ENCODE results near the gene RASD1. TPM values are rescaled to one million over a fixed set of nuclear protein-coding genes. Genes with fewer than 3 reads are reported as not detected.

The RASD1 gene
- total RNA-seq, 1 experiment from 2014 or later, result 5.7 TPM

DNA sequence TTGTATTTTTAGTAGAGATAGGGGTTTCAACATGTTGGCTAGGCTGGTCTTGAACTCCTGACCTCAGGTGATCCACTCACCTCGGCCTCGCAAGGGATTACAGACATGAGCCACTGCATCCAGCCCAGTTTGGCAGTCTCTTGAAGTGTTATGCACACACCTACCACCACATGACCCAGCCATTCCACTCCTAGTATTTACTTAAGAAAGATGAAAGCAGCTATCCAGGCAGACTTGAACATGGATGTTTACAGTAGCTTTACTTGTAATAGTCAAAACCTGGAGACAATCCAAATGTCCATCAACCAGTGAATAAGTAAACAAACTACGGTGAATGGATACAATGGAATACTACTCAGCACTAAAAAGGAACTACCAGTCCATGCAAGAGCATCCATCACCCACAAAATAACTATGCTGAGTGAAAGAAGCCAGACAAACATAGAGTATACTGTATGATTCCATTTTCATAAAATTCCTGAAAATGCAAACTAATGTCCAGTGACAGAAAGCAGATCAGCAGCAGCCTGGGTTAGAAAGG, 37.8 kb upstream of the RASD1 start:
- DNase-seq, result no peak

More for the DNA sequence above, 37.8 kb upstream of the RASD1 start:
- Histone ChIP-seq H2BK5ac (ENCODE audit: insufficient read length, low read length) (no peak overlapping the region), H3K9me3 (ENCODE audit: control insufficient read depth, low read depth, low read length) (no peaks in the 10 kb centered on the region), H3K4ac (ENCODE audit: low read depth, low read length) (no peak overlapping the region), H4K8ac (replicated peaks; ENCODE audit: insufficient read length, low read depth, low read length) (no peak overlapping the region), H2AFZ (ENCODE audit: low read length) (no peak overlapping the region), H3K4me1 (ENCODE audit: insufficient read depth, low read length) (no peaks in the 10 kb centered on the region), H2BK12ac (ENCODE audit: insufficient read length, low read depth, low read length) (no peak overlapping the region), H2AK5ac (ENCODE audit: insufficient read length, low read length) (no peak overlapping the region), H3K79me1 (ENCODE audit: insufficient read depth, low read depth, low read length, poor library complexity, severe bottlenecking) (no peaks in the 10 kb centered on the region), H3K18ac (ENCODE audit: insufficient read length, low read depth, low read length) (no peak overlapping the region), H3K9ac (ENCODE audit: extremely low read depth, insufficient read length, low read length) (no peak overlapping the region), H3K14ac (ENCODE audit: insufficient read depth, low read length) (no peak overlapping the region), H3K27me3 (ENCODE audit: insufficient read depth, low read length) (no peaks in the 10 kb centered on the region), H2BK20ac (ENCODE audit: low read depth, low read length, poor library complexity, severe bottlenecking) (no peak overlapping the region), H3K56ac (ENCODE audit: insufficient read length, low read depth, low read length) (no peak overlapping the region), H3K27ac (ENCODE audit: insufficient read length, low read depth, low read length) (no peak overlapping the region), H2BK15ac (ENCODE audit: low read depth, low read length) (no peak overlapping the region), H4K5ac (ENCODE audit: insufficient read length, low read depth, low read length) (no peak overlapping the region), H4K91ac (ENCODE audit: insufficient read length, low read depth, low read length) (no peak overlapping the region), H3K23me2 (ENCODE audit: insufficient read length, low read depth, low read length, poor library complexity, severe bottlenecking) (no peaks in the 10 kb centered on the region), H3T11ph (ENCODE audit: low read length) (no peak overlapping the region), H4K20me1 (ENCODE audit: control insufficient read depth, insufficient read depth, insufficient read length) (no peaks in the 10 kb centered on the region), H3K79me2 (ENCODE audit: insufficient read depth, low read length) (no peaks in the 10 kb centered on the region), H2BK120ac (ENCODE audit: low read depth, low read length, poor library complexity, severe bottlenecking) (no peak overlapping the region), H3K23ac (ENCODE audit: insufficient read length, low read depth, low read length) (no peak overlapping the region), H3K4me2 (ENCODE audit: insufficient read depth, insufficient read length, low read length) (no peak overlapping the region)
- WGBS (ENCODE audit: extremely low coverage, insufficient read length, low lambda C conversion rate), result no CpG with 5 or more reads among the region's 3 CpGs
- H3K27ac Mint-ChIP-seq, result no peak overlapping the region; a peak in 1 of 7 replicates
- TF ChIP-seq, protein P1, sequence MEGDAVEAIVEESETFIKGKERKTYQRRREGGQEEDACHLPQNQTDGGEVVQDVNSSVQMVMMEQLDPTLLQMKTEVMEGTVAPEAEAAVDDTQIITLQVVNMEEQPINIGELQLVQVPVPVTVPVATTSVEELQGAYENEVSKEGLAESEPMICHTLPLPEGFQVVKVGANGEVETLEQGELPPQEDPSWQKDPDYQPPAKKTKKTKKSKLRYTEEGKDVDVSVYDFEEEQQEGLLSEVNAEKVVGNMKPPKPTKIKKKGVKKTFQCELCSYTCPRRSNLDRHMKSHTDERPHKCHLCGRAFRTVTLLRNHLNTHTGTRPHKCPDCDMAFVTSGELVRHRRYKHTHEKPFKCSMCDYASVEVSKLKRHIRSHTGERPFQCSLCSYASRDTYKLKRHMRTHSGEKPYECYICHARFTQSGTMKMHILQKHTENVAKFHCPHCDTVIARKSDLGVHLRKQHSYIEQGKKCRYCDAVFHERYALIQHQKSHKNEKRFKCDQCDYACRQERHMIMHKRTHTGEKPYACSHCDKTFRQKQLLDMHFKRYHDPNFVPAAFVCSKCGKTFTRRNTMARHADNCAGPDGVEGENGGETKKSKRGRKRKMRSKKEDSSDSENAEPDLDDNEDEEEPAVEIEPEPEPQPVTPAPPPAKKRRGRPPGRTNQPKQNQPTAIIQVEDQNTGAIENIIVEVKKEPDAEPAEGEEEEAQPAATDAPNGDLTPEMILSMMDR (conservative IDR thresholded peaks at IDR 0.05), result no peak
- no peaks in the 10 kb centered on the region for H3K9me3 Mint-ChIP-seq
- peaks cover 0 to 3% (median 0%) of the 10 kb centered on the region in 3 experiments; a peak in 1 of 7 replicates for H3K36me3 Mint-ChIP-seq (ENCODE audit: insufficient read depth in 1 of 3, low read depth in 3 of 3)
- H3K4me3 Mint-ChIP-seq, result no peak overlapping the region
- H3K27me3 Mint-ChIP-seq (ENCODE audit: low read depth), result no peaks in the 10 kb centered on the region
- H3K4me1 Mint-ChIP-seq, result peaks cover 6 to 13% of the 10 kb centered on the region in 2 experiments
